ENCODE results near the gene VRK1. TPM values are rescaled to one million over a fixed set of nuclear protein-coding genes. Genes with fewer than 3 reads are reported as not detected.
A peak's percentile ranks its signal among the peaks of the same experiment; 100 is the strongest.

Gene VRK1
- total and polyA plus RNA-seq, 9 donors: 11.1 to 18.4 (median 12.3) TPM

- Histone ChIP-seq H3K9me3 (replicated peaks; ENCODE audit: control insufficient read depth, low read depth, low read length) (no peaks in the 10 kb centered on the region), H3K27me3 (ENCODE audit: control insufficient read depth, insufficient read depth, low read length) (no peaks in the 10 kb centered on the region), H3K27ac (ENCODE audit: low read length) (no peak overlapping the region), H3K4me3 (ENCODE audit: low read length) (no peak overlapping the region), H3K36me3 (ENCODE audit: control insufficient read depth, insufficient read depth, low read length) (no peaks in the 10 kb centered on the region), H3K4me1 (ENCODE audit: control insufficient read depth, insufficient read depth, low read length) (peaks cover 4% of the 10 kb centered on the region)
- no peak for DNase-seq
- 61% methylated on average over 2 of the region's 7 CpGs for WGBS (ENCODE audit: insufficient coverage)
Observed at GRCh38 chr14:96799489-96800054, 2.4 kb downstream of the VRK1 start.

GRCh38 chr14:96801931-96802330 is 4.7 kb downstream of the VRK1 start:
- Histone ChIP-seq H3K27me3 (ENCODE audit: control insufficient read depth, insufficient read depth, low read length) (no peaks in the 10 kb centered on the region), H3K27ac (ENCODE audit: low read length) (no peak overlapping the region), H3K36me3 (ENCODE audit: control insufficient read depth, insufficient read depth, low read length) (no peaks in the 10 kb centered on the region), H3K9me3 (replicated peaks; ENCODE audit: control insufficient read depth, low read depth, low read length) (no peaks in the 10 kb centered on the region), H3K4me3 (ENCODE audit: low read length) (no peak overlapping the region), H3K4me1 (ENCODE audit: control insufficient read depth, insufficient read depth, low read length) (peaks cover 4% of the 10 kb centered on the region)
- WGBS (ENCODE audit: insufficient coverage): no CpG with 5 or more reads among the region's 5 CpGs
- DNase-seq: no peak

DNA sequence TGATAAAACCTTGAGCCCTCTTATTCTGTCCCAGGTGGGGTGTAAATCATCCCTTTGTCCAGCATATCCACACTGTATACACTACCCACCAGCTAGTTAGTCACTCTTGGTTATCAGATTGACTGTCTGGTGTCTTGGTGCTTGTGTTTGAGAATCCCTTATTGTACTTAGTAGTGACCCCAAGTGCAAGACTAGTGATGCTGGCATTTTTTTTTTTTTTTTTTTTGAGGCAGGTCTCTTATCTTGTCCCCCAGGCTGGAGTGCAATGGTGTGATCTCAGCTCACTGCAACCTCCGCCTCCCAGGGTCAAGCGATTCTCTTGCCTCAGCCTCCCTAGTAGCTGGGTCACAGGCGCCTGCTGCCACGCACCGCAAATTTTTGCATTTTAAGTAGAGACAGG is 5.8 kb downstream of the VRK1 start:
- WGBS (ENCODE audit: insufficient coverage): 98% methylated on average over 5 of the region's 5 CpGs
- Histone ChIP-seq H3K4me1 (ENCODE audit: control insufficient read depth, insufficient read depth, low read length) (peaks cover under 1% of the 10 kb centered on the region), H3K9me3 (replicated peaks; ENCODE audit: control insufficient read depth, low read depth, low read length) (no peaks in the 10 kb centered on the region), H3K36me3 (ENCODE audit: control insufficient read depth, insufficient read depth, low read length) (no peaks in the 10 kb centered on the region), H3K27ac (ENCODE audit: low read length) (no peak overlapping the region), H3K27me3 (ENCODE audit: control insufficient read depth, insufficient read depth, low read length) (no peaks in the 10 kb centered on the region), H3K4me3 (ENCODE audit: low read length) (no peak overlapping the region)
- no peak for DNase-seq

GRCh38 chr14:96803958-96804357 is 6.8 kb downstream of the VRK1 start:
- WGBS (ENCODE audit: insufficient coverage): no CpG with 5 or more reads among the region's 2 CpGs
- no peak for DNase-seq

GRCh38 chr14:96804895-96805294 is 7.7 kb downstream of the VRK1 start:
- 64% methylated on average over 4 of the region's 5 CpGs for WGBS (ENCODE audit: insufficient coverage)
- no peaks in the 10 kb centered on the region for H3K4me1 ChIP-seq (ENCODE audit: control insufficient read depth, insufficient read depth, low read length)
- H3K4me3 ChIP-seq (ENCODE audit: low read length): no peak overlapping the region
- H3K9me3 ChIP-seq (replicated peaks; ENCODE audit: control insufficient read depth, low read depth, low read length): no peaks in the 10 kb centered on the region
- no peaks in the 10 kb centered on the region for H3K36me3 ChIP-seq (ENCODE audit: control insufficient read depth, insufficient read depth, low read length)
- H3K27ac ChIP-seq (ENCODE audit: low read length): no peak overlapping the region
- DNase-seq: no peak
- H3K27me3 ChIP-seq (ENCODE audit: control insufficient read depth, insufficient read depth, low read length): no peaks in the 10 kb centered on the region

More at GRCh38 chr14:96803958-96804357, 6.8 kb downstream of the VRK1 start:
- no peak overlapping the region for H3K27ac ChIP-seq (ENCODE audit: low read length)
- no peaks in the 10 kb centered on the region for H3K4me1 ChIP-seq (ENCODE audit: control insufficient read depth, insufficient read depth, low read length)
- no peaks in the 10 kb centered on the region for H3K27me3 ChIP-seq (ENCODE audit: control insufficient read depth, insufficient read depth, low read length)
- H3K9me3 ChIP-seq (replicated peaks; ENCODE audit: control insufficient read depth, low read depth, low read length): no peaks in the 10 kb centered on the region
- no peaks in the 10 kb centered on the region for H3K36me3 ChIP-seq (ENCODE audit: control insufficient read depth, insufficient read depth, low read length)
- H3K4me3 ChIP-seq (ENCODE audit: low read length): no peak overlapping the region

- no peaks in the 10 kb centered on the region for H3K27me3 ChIP-seq (ENCODE audit: control insufficient read depth, insufficient read depth, low read length)
- DNase-seq: peak; percentile 77
- H3K36me3 ChIP-seq (ENCODE audit: control insufficient read depth, insufficient read depth, low read length): no peaks in the 10 kb centered on the region
- H3K9me3 ChIP-seq (replicated peaks; ENCODE audit: control insufficient read depth, low read depth, low read length): no peaks in the 10 kb centered on the region
- H3K4me3 ChIP-seq (ENCODE audit: low read length): no peak overlapping the region
- no peak overlapping the region for H3K27ac ChIP-seq (ENCODE audit: low read length)
- no peaks in the 10 kb centered on the region for H3K4me1 ChIP-seq (ENCODE audit: control insufficient read depth, insufficient read depth, low read length)
- no CpG with 5 or more reads among the region's 4 CpGs for WGBS (ENCODE audit: insufficient coverage)
Observed at GRCh38 chr14:96805956-96806355, 8.8 kb downstream of the VRK1 start.

DNA sequence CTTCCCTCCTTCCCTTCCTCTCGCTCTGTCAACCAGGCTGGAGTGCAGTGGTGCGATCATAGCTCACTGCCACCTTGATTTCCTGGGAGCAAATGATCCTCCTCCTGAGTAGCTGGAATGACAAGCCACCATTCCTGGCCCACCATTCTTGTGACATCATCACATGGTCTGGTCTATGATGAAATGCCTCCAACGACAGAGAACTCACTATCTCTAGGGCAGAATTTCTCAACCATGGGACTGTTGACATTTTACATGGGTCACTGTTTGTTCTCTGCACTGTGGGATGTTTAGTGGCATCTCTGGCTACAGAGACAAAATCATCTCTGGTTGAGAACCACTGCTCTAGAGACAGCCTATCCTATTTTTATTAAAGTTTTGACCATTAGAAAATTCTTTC is 9.7 kb downstream of the VRK1 start:
- Histone ChIP-seq H3K27ac (ENCODE audit: low read length) (no peak overlapping the region), H3K4me1 (ENCODE audit: control insufficient read depth, insufficient read depth, low read length) (no peaks in the 10 kb centered on the region), H3K36me3 (ENCODE audit: control insufficient read depth, insufficient read depth, low read length) (no peaks in the 10 kb centered on the region), H3K4me3 (ENCODE audit: low read length) (no peak overlapping the region), H3K27me3 (ENCODE audit: control insufficient read depth, insufficient read depth, low read length) (no peaks in the 10 kb centered on the region), H3K9me3 (replicated peaks; ENCODE audit: control insufficient read depth, low read depth, low read length) (no peaks in the 10 kb centered on the region)
- 90% methylated on average over 2 of the region's 3 CpGs for WGBS (ENCODE audit: insufficient coverage)
- no peak for DNase-seq

- H3K36me3 ChIP-seq (ENCODE audit: control insufficient read depth, insufficient read depth, low read length): no peaks in the 10 kb centered on the region
- no peaks in the 10 kb centered on the region for H3K9me3 ChIP-seq (replicated peaks; ENCODE audit: control insufficient read depth, low read depth, low read length)
- H3K4me1 ChIP-seq (ENCODE audit: control insufficient read depth, insufficient read depth, low read length): no peaks in the 10 kb centered on the region
- H3K4me3 ChIP-seq (ENCODE audit: low read length): no peak overlapping the region
- no peak overlapping the region for H3K27ac ChIP-seq (ENCODE audit: low read length)
- no peak for DNase-seq
- no CpG with 5 or more reads among the region's 4 CpGs for WGBS (ENCODE audit: insufficient coverage)
- H3K27me3 ChIP-seq (ENCODE audit: control insufficient read depth, insufficient read depth, low read length): no peaks in the 10 kb centered on the region
Observed at GRCh38 chr14:96808619-96809406, 11.6 kb downstream of the VRK1 start.

DNA sequence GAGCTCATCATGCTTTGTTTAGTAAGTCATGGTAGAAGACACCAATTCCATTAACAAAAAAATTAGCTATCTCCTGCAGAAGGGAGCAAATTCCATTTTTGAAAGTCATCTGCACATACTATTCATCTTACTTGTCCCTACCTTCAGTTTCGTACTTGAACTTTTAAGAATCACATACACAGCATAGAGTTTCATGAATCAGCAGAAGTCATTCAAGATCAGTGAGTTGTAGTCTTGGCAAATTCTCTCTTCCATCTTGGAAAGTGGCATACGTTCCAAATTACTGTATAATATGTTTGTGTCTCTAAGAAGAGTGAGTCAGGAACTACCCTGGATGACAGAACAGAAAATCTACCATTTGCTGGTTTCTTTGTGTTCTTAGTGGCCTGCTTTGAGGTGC is 14.1 kb downstream of the VRK1 start:
- H3K36me3 ChIP-seq (ENCODE audit: control insufficient read depth, insufficient read depth, low read length): no peaks in the 10 kb centered on the region
- H3K9me3 ChIP-seq (replicated peaks; ENCODE audit: control insufficient read depth, low read depth, low read length): no peaks in the 10 kb centered on the region
- no CpG with 5 or more reads among the region's 2 CpGs for WGBS (ENCODE audit: insufficient coverage)
- H3K4me1 ChIP-seq (ENCODE audit: control insufficient read depth, insufficient read depth, low read length): no peaks in the 10 kb centered on the region
- no peaks in the 10 kb centered on the region for H3K27me3 ChIP-seq (ENCODE audit: control insufficient read depth, insufficient read depth, low read length)
- DNase-seq: no peak
- H3K4me3 ChIP-seq (ENCODE audit: low read length): no peak overlapping the region
- H3K27ac ChIP-seq (ENCODE audit: low read length): no peak overlapping the region

DNA sequence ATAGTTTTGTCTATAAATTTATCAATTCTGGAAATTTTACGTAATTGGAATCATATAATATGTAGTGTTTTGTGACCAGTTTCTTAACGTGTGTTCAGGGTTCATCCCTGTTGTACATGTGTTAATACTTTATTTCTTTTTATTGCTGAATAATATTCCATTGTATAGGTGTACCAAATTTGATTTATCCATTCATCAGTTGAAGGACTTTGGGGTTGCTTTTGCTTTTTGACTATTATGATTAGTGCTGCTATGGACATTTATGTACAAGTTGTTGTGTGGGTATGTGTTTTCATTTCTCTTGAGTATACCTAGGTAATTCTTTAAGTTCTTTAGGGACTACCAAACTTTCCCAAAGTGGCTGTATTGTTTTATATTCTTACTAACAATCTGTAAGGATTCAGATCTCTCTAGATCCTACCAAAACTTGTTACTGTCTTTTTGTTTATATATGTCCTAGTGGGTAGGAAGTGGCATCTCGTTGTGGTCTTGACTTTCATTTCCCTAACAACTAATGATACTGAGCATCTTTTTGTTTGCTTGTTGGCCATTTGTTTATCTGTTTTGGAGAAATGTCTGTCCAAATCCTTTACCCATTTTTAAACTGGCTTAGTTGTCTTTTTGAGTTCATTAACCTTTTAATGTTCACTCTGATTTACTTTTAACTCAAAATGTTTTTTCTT is 14.9 kb downstream of the VRK1 start:
- Histone ChIP-seq H3K4me3 (ENCODE audit: low read length) (no peak overlapping the region), H3K9me3 (replicated peaks; ENCODE audit: control insufficient read depth, low read depth, low read length) (no peaks in the 10 kb centered on the region), H3K4me1 (ENCODE audit: control insufficient read depth, insufficient read depth, low read length) (no peaks in the 10 kb centered on the region), H3K36me3 (ENCODE audit: control insufficient read depth, insufficient read depth, low read length) (no peaks in the 10 kb centered on the region), H3K27ac (ENCODE audit: low read length) (no peak overlapping the region), H3K27me3 (ENCODE audit: control insufficient read depth, insufficient read depth, low read length) (no peaks in the 10 kb centered on the region)
- no peak for DNase-seq
- no CpG with 5 or more reads among the region's 3 CpGs for WGBS (ENCODE audit: insufficient coverage)

Data from muscle of leg (tissue), 11 donors.